ENCODE results near the gene UEVLD. TPM values are rescaled to one million over a fixed set of nuclear protein-coding genes. Genes with fewer than 3 reads are reported as not detected.

Gene UEVLD
- total RNA-seq, 2 donors from 2014 or later = 19.7 to 20.7 TPM

GRCh38 chr11:18526521-18527296 is 61.8 kb downstream of the UEVLD start, which contains the start of gene TSG101:
TSG101 (minus strand) TSS chr11:18526942; CDS start chr11:18526816, 126 bp downstream.
- Histone ChIP-seq H3K27me3 (no peaks in the 10 kb centered on the region), H3K4me3 (peak within 1 kb of the TSS; percentile 97 to 98), H3K4me1 (peaks cover 0 to 15% of the 10 kb centered on the region in 2 donors), H3K9me3 (no peaks in the 10 kb centered on the region), H3K27ac (peak within 1 kb of the TSS; percentile 90 to 98), H3K36me3 (no peaks in the 10 kb centered on the region)
- DNase-seq (ENCODE audit: low spot score) = peak; percentile 91
- TF ChIP-seq CTCF (IDR thresholded peaks at IDR 0.05) = no peak

GRCh38 chr11:18526130-18526520 is 62.4 kb downstream of the UEVLD start:
- TF ChIP-seq CTCF (IDR thresholded peaks at IDR 0.05) = no peak
- peaks cover 0 to 15% of the 10 kb centered on the region in 2 donors for H3K4me1 ChIP-seq
- H3K4me3 ChIP-seq = peak overlapping the region; percentile 97 to 98
- no peak for DNase-seq (ENCODE audit: low spot score)
- no peaks in the 10 kb centered on the region for H3K27me3 ChIP-seq
- no peaks in the 10 kb centered on the region for H3K9me3 ChIP-seq
- H3K36me3 ChIP-seq = no peaks in the 10 kb centered on the region
- peak overlapping the region; percentile 90 to 98 for H3K27ac ChIP-seq

GRCh38 chr11:18524248-18524647 is 64.3 kb downstream of the UEVLD start:
- Histone ChIP-seq H3K4me1 (peaks cover 0 to 15% of the 10 kb centered on the region in 2 donors), H3K27ac (no peak overlapping the region), H3K36me3 (no peaks in the 10 kb centered on the region), H3K27me3 (no peaks in the 10 kb centered on the region), H3K9me3 (no peaks in the 10 kb centered on the region), H3K4me3 (no peak overlapping the region)
- no peak for DNase-seq (ENCODE audit: low spot score)
- no peak for TF ChIP-seq CTCF (IDR thresholded peaks at IDR 0.05)

GRCh38 chr11:18523084-18523483 is 65.5 kb downstream of the UEVLD start:
- Histone ChIP-seq H3K27me3 (no peaks in the 10 kb centered on the region), H3K4me3 (no peak overlapping the region), H3K4me1 (peaks cover 0 to 15% of the 10 kb centered on the region in 2 donors), H3K9me3 (no peaks in the 10 kb centered on the region), H3K27ac (no peak overlapping the region), H3K36me3 (peaks cover 5% of the 10 kb centered on the region)
- TF ChIP-seq CTCF (IDR thresholded peaks at IDR 0.05) = no peak
- DNase-seq (ENCODE audit: low spot score) = no peak

GRCh38 chr11:18522388-18522787 is 66.1 kb downstream of the UEVLD start:
- H3K4me1 ChIP-seq = peaks cover 0 to 8% of the 10 kb centered on the region in 2 donors
- no peaks in the 10 kb centered on the region for H3K9me3 ChIP-seq
- no peak for DNase-seq (ENCODE audit: low spot score)
- H3K27me3 ChIP-seq = no peaks in the 10 kb centered on the region
- TF ChIP-seq CTCF (IDR thresholded peaks at IDR 0.05) = no peak
- H3K27ac ChIP-seq = no peak overlapping the region
- H3K4me3 ChIP-seq = no peak overlapping the region
- peaks cover 5% of the 10 kb centered on the region for H3K36me3 ChIP-seq

All from right atrium auricular region (tissue), 2 donors.